ENCODE measurements around the gene NLRP9. TPM values are rescaled to one million over a fixed set of nuclear protein-coding genes. Genes with fewer than 3 reads are reported as not detected.

NLRP9 gene
- total and polyA plus RNA-seq, 2 of the 13 experiments (the other 11 are each of a cell fraction or from before 2014, with no cell fraction given), result not detected

GRCh38 chr19:55683449-55684261 lies 54.5 kb downstream of the NLRP9 start (continued):
- peak; percentile 36; the same call in 1 of the 2 replicates for TF ChIP-seq ZNF788 (CRISPR knock-in tag; IDR thresholded peaks at IDR 0.05; ENCODE audit: borderline replicate concordance)
- TF ChIP-seq SNAI1 (CRISPR knock-in tag; IDR thresholded peaks at IDR 0.05; ENCODE audit: borderline replicate concordance), result no peak
- no peak for TF ChIP-seq TP53 (CRISPR knock-in tag; conservative IDR thresholded peaks at IDR 0.05)
- TF ChIP-seq SSRP1 (CRISPR knock-in tag; IDR thresholded peaks at IDR 0.05), result peak; percentile 13; the same call in 1 of the 2 replicates
- TF ChIP-seq KDM3A (CRISPR knock-in tag; IDR thresholded peaks at IDR 0.05; ENCODE audit: low read depth), result 0 out of 2 replicates have a peak, but pooled peaks have one; percentile 17
- TF ChIP-seq ZNF337 (CRISPR knock-in tag; IDR thresholded peaks at IDR 0.05; ENCODE audit: borderline replicate concordance, low read depth), result no peak
- no peak for TF ChIP-seq GPN1 (CRISPR knock-in tag; IDR thresholded peaks at IDR 0.05; ENCODE audit: borderline replicate concordance)
- TF ChIP-seq ZGPAT (CRISPR knock-in tag; IDR thresholded peaks at IDR 0.05), result no peak; the same call in none of the 2 replicates
- TF ChIP-seq ZSCAN9 (CRISPR knock-in tag; IDR thresholded peaks at IDR 0.05; ENCODE audit: borderline replicate concordance), result no peak
- peak; percentile 51; the same call in 1 of the 2 replicates for TF ChIP-seq DPF2 (CRISPR knock-in tag; IDR thresholded peaks at IDR 0.05; ENCODE audit: borderline replicate concordance, low read depth)
- no peak for TF ChIP-seq ZNF44 (CRISPR knock-in tag; IDR thresholded peaks at IDR 0.05)
- TF ChIP-seq TAF15 (IDR thresholded peaks at IDR 0.05; ENCODE audit: low read depth, low read length, poor library complexity, severe bottlenecking), result no peak
- TF ChIP-seq MYC (CRISPR knock-in tag; IDR thresholded peaks at IDR 0.05; ENCODE audit: borderline replicate concordance), result peak; percentile 83; the same call in 1 of the 2 replicates
- TF ChIP-seq RFX5 (IDR thresholded peaks at IDR 0.05; ENCODE audit: low read depth, low read length), result no peak
- no peak for TF ChIP-seq PCBP2 (optimal IDR thresholded peaks at IDR 0.05; ENCODE audit: low read depth, low read length, poor library complexity, severe bottlenecking)
- no peak for TF ChIP-seq CCDC6 (CRISPR knock-in tag; IDR thresholded peaks at IDR 0.05)
- TF ChIP-seq ZNF773 (CRISPR knock-in tag; IDR thresholded peaks at IDR 0.05; ENCODE audit: borderline replicate concordance), result no peak
- TF ChIP-seq ZNF143 (CRISPR knock-in tag; IDR thresholded peaks at IDR 0.05), result no peak
- no peak for TF ChIP-seq ZNF562 (CRISPR knock-in tag; IDR thresholded peaks at IDR 0.05; ENCODE audit: borderline replicate concordance)
- TF ChIP-seq PRDM10 (CRISPR knock-in tag; IDR thresholded peaks at IDR 0.05; ENCODE audit: low read depth), result no peak
- TF ChIP-seq ZNF691 (CRISPR knock-in tag; IDR thresholded peaks at IDR 0.05; ENCODE audit: borderline replicate concordance, low read depth), result peak; percentile 50; the same call in 1 of the 2 replicates
- TF ChIP-seq ZNF253 (CRISPR knock-in tag; IDR thresholded peaks at IDR 0.05; ENCODE audit: borderline replicate concordance), result no peak
- TF ChIP-seq HOXA7 (CRISPR knock-in tag; IDR thresholded peaks at IDR 0.05), result no peak
- no peak for TF ChIP-seq MTF1 (CRISPR knock-in tag; IDR thresholded peaks at IDR 0.05)
- no peak for TF ChIP-seq JDP2 (CRISPR knock-in tag; IDR thresholded peaks at IDR 0.05; ENCODE audit: borderline replicate concordance)
